GM12892 (cell line): ENCODE measurements around the gene ZDHHC14.

Experiments
- POLR2A ChIP-seq: IDR thresholded peaks from 2 replicates; pipeline ENCODE4 v1.6.1; 2011; ENCODE audit warnings: low read depth, low read length, control low read depth
- TAF1 ChIP-seq: IDR thresholded peaks from 2 replicates; pipeline ENCODE4 v1.6.1; 2011; ENCODE audit warnings: low read depth, mild to moderate bottlenecking, control low read depth, low read length, borderline replicate concordance

- TF ChIP-seq POLR2A (no peak), TAF1 (no peak)
Measured at GRCh38 chr6:157381631-157382621, 936 bp downstream of the ZDHHC14 start.
